ENCODE results near the gene GALNTL6. TPM values are rescaled to one million over a fixed set of nuclear protein-coding genes. Genes with fewer than 3 reads are reported as not detected.

The GALNTL6 gene
- total and polyA plus RNA-seq, 2 of the 4 experiments (the other 2 are of a cell fraction) = under 0.01 TPM; not detected in 1

- no peak overlapping the region for H3K4ac ChIP-seq (ENCODE audit: low read depth, low read length)
- H3K9me3 ChIP-seq (ENCODE audit: control insufficient read depth, insufficient read depth, low read length) = no peaks in the 10 kb centered on the region
- dilution Hi-C loops (cut with HindIII; ENCODE audit: low sequenced_read_pairs, unreplicated experiment) = no loop called here
- H3K36me3 ChIP-seq (ENCODE audit: control insufficient read depth, insufficient read depth, low read length) = no peaks in the 10 kb centered on the region
- H3K18ac ChIP-seq (ENCODE audit: low read depth, low read length) = no peak overlapping the region
- H2BK15ac ChIP-seq (ENCODE audit: low read depth, low read length) = no peak overlapping the region
- POLR2A ChIA-PET (ENCODE audit: unreplicated experiment) = no interaction called here
- H2BK5ac ChIP-seq (ENCODE audit: low read depth, low read length, poor library complexity, severe bottlenecking) = no peak overlapping the region
- no TSS peak for BruUV-seq (replicated peaks)
- H3K14ac ChIP-seq (replicated peaks; ENCODE audit: low read depth, low read length) = no peak overlapping the region
- no peak overlapping the region for H3K56ac ChIP-seq (ENCODE audit: extremely low read depth, insufficient read depth, low read length)
- no peak overlapping the region for H4K91ac ChIP-seq (ENCODE audit: insufficient read depth, low read depth, low read length)
- no peaks in the 10 kb centered on the region for H3K4me1 ChIP-seq (ENCODE audit: control insufficient read depth, insufficient read depth, low read length)
- H3K9me1 ChIP-seq (ENCODE audit: insufficient read depth, low read length) = no peaks in the 10 kb centered on the region
- in situ Hi-C loops (cut with MboI; ENCODE audit: low sequenced_read_pairs) = no loop called here
- no peak overlapping the region for H3K4me2 ChIP-seq (ENCODE audit: low read depth, low read length)
- no peak overlapping the region for H4K8ac ChIP-seq (ENCODE audit: low read depth in 2 of 2, low read length in 2 of 2)
- H3K9ac ChIP-seq (ENCODE audit: low read depth, low read length) = no peak overlapping the region
- no peak overlapping the region for H2AK9ac ChIP-seq (replicated peaks; ENCODE audit: low read depth, low read length, poor library complexity)
- no peaks in the 10 kb centered on the region for H4K20me1 ChIP-seq (ENCODE audit: insufficient read depth, low read length)
- H2BK20ac ChIP-seq (ENCODE audit: low read depth, low read length) = no peak overlapping the region
- no peak overlapping the region for H2AFZ ChIP-seq (replicated peaks; ENCODE audit: low read length, poor library complexity)
- CTCF ChIA-PET = no interaction called here
- no peak overlapping the region for H3K27ac ChIP-seq (ENCODE audit: insufficient read depth, low read length)
- no peak overlapping the region for H3K4me3 ChIP-seq (ENCODE audit: insufficient read depth, low read depth, low read length)
- H3K27me3 ChIP-seq (ENCODE audit: control insufficient read depth, insufficient read depth, low read length) = no peaks in the 10 kb centered on the region
- H2AK5ac ChIP-seq (ENCODE audit: low read depth, low read length) = no peak overlapping the region
- TF ChIP-seq BHLHE40 (IDR thresholded peaks at IDR 0.05; ENCODE audit: low read depth, low read length) = no peak
- TF ChIP-seq MAFK (IDR thresholded peaks at IDR 0.05; ENCODE audit: low read depth, low read length) = no peak
- no peak for TF ChIP-seq FOS (IDR thresholded peaks at IDR 0.05; ENCODE audit: low read depth, low read length)
- TF ChIP-seq CEBPB (IDR thresholded peaks at IDR 0.05; ENCODE audit: low read depth, low read length) = no peak
- TF ChIP-seq NFE2L2 (IDR thresholded peaks at IDR 0.05; ENCODE audit: low read depth, low read length) = no peak
- no peak for TF ChIP-seq MAZ (IDR thresholded peaks at IDR 0.05; ENCODE audit: borderline replicate concordance, low read depth, low read length)
- TF ChIP-seq, protein P1, sequence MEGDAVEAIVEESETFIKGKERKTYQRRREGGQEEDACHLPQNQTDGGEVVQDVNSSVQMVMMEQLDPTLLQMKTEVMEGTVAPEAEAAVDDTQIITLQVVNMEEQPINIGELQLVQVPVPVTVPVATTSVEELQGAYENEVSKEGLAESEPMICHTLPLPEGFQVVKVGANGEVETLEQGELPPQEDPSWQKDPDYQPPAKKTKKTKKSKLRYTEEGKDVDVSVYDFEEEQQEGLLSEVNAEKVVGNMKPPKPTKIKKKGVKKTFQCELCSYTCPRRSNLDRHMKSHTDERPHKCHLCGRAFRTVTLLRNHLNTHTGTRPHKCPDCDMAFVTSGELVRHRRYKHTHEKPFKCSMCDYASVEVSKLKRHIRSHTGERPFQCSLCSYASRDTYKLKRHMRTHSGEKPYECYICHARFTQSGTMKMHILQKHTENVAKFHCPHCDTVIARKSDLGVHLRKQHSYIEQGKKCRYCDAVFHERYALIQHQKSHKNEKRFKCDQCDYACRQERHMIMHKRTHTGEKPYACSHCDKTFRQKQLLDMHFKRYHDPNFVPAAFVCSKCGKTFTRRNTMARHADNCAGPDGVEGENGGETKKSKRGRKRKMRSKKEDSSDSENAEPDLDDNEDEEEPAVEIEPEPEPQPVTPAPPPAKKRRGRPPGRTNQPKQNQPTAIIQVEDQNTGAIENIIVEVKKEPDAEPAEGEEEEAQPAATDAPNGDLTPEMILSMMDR (conservative IDR thresholded peaks at IDR 0.05; ENCODE audit: low read depth, low read length) = no peak
- TF ChIP-seq, protein P2, sequence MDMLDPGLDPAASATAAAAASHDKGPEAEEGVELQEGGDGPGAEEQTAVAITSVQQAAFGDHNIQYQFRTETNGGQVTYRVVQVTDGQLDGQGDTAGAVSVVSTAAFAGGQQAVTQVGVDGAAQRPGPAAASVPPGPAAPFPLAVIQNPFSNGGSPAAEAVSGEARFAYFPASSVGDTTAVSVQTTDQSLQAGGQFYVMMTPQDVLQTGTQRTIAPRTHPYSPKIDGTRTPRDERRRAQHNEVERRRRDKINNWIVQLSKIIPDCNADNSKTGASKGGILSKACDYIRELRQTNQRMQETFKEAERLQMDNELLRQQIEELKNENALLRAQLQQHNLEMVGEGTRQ (IDR thresholded peaks at IDR 0.05; ENCODE audit: low read depth, low read length) = no peak
- no peak for TF ChIP-seq POLR2A (IDR thresholded peaks at IDR 0.05; ENCODE audit: low read depth, low read length)
- no peak for TF ChIP-seq CHD1 (IDR thresholded peaks at IDR 0.05; ENCODE audit: low read depth, low read length)
- intact Hi-C loops (cut with micrococcal nuclease) = loop anchor here (5.0 kb wide), 1 partner anchor 78 kb away; no protein-coding TSS in a partner anchor
- no peaks in the 10 kb centered on the region for H3K79me1 ChIP-seq (ENCODE audit: low read depth in 1 of 2, low read length in 2 of 2)
- no peak overlapping the region for H4K5ac ChIP-seq (ENCODE audit: low read depth, low read length)
- WGBS, 2 experiments (ENCODE audit: extremely low coverage in 2 of 2, insufficient read length in 1 of 2) = no CpG with 5 or more reads among the region's 2 CpGs
- no peak for ATAC-seq (ENCODE audit: low read depth)
- H2BK120ac ChIP-seq (ENCODE audit: low read depth, low read length) = no peak overlapping the region
- DNase-seq = no peak
- no peak overlapping the region for H3K23ac ChIP-seq (ENCODE audit: low read depth, low read length)
Measured at GRCh38 chr4:172035562-172035961, 222.4 kb downstream of the GALNTL6 start.
